Measurements from ENCODE around the gene CCER1. TPM values are rescaled to one million over a fixed set of nuclear protein-coding genes. Genes with fewer than 3 reads are reported as not detected.

CCER1 gene
- polyA plus RNA-seq, 2 of the 4 experiments (the other 2 are of a cell fraction) = not detected

DNA sequence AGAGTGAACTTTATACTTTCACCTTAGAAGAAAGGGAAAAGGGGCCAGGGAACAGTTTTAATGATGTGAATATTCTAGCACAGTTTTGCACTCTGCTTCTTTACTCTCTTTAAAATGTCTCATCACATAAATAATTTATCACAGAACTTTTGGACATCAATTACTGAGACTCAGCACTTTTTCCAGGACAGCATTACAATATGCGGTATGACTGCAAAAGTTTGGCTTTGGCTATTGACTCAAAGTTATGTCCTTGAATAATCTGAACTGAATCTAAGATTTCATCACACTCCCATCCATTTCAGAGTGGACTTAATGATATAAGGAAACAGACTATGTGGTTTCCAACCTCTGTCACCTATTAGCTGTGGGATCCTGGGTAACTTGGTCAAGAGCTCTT, 11.7 kb downstream of the CCER1 start:
- POLR2A ChIA-PET = no interaction called here
- FAIRE-seq = no peak

GRCh38 chr12:90940872-90941499, 14.0 kb downstream of the CCER1 start:
- H3K27ac ChIP-seq = no peak overlapping the region
- CTCF ChIA-PET = interaction anchor here (0.6 to 2.2 kb wide), 12 partner anchors 12 to 1450 kb away, joined by 3 to 21 read pairs (median 3); no protein-coding TSS in a partner anchor
- ATAC-seq (peak; percentile 89 to 93), FAIRE-seq (peak; percentile 43), DNase-seq (ENCODE audit: low read depth in 1 of 2, low spot score in 1 of 2) (peak; percentile 54 to 76)
- H3K4me3 ChIP-seq = no peak overlapping the region
- POLR2A ChIA-PET = no interaction called here
- 0 out of 3 replicates have a peak overlapping the region, but pooled peaks have one; percentile 32 for H3K4me2 ChIP-seq
- WGBS (ENCODE audit: missing lambda C conversion rate) = 15% methylated on average over 3 of the region's 3 CpGs
- H3K4me1 ChIP-seq = no peaks in the 10 kb centered on the region
- peak; percentile 88 for TF ChIP-seq CTCF (IDR thresholded peaks at IDR 0.05)
- peak in 1 of 2 experiments; percentile 74; a peak in 2 of 4 replicates for TF ChIP-seq CEBPB (IDR thresholded peaks at IDR 0.05)
- peak; percentile 60 for TF ChIP-seq SMC3 (IDR thresholded peaks at IDR 0.05)
- no peak for TF ChIP-seq BHLHE40 (IDR thresholded peaks at IDR 0.05; ENCODE audit: low read depth, low read length)
- no peak for TF ChIP-seq EHF (CRISPR knock-in tag; IDR thresholded peaks at IDR 0.05)
- peak; percentile 80 for TF ChIP-seq RAD21 (conservative IDR thresholded peaks at IDR 0.05 in 1 of 2, IDR thresholded peaks at IDR 0.05 in 1 of 2)
- no peaks in the 10 kb centered on the region for H3K9me3 ChIP-seq

More for the DNA sequence above, 11.7 kb downstream of the CCER1 start:
- H3K4me2 ChIP-seq = no peak overlapping the region
- no peaks in the 10 kb centered on the region for H3K4me1 ChIP-seq
- H3K27ac ChIP-seq = no peak overlapping the region
- H3K4me3 ChIP-seq = no peak overlapping the region
- ATAC-seq = no peak
- peak; percentile 69 for TF ChIP-seq MAFK (IDR thresholded peaks at IDR 0.05; ENCODE audit: partially characterized antibody)
- TF ChIP-seq POLR2AphosphoS2 (conservative IDR thresholded peaks at IDR 0.05; ENCODE audit: low read length) = no peak
- no peaks in the 10 kb centered on the region for H3K9me3 ChIP-seq
- no peak for DNase-seq (ENCODE audit: low read depth in 1 of 2, low spot score in 1 of 2)
- WGBS (ENCODE audit: missing lambda C conversion rate) = 86% methylated on average over 1 of the region's 1 CpG
- CTCF ChIA-PET = interaction anchor here (1.1 to 3.2 kb wide), 5 partner anchors 11 to 1472 kb away, joined by 3 to 11 read pairs (median 4); partner anchors contain the start of gene CCER1

DNA sequence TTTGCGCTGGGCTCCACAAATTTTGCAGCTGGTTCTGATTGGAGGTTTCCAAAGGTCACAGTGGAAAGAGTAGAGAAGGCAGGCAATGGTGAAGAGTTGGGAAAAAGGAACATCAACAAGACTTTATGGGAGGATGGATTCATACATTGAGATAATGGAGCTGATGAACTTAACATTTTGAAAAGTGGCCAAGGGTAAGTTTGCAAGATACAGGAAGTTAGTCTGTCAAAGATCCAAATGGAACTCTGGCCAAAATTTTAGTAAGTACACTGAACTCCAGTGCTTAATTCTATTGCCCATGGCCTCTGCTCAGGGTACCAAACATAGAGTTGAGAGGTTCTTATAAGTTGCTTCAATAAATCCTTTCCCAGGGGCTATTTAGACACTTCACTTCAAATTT, 15.6 kb downstream of the CCER1 start:
- WGBS (ENCODE audit: missing lambda C conversion rate) = 93% methylated on average over 1 of the region's 1 CpG
- ATAC-seq = no peak
- ChIA-PET CTCF (interaction anchor here (0.7 to 2.2 kb wide), 2 partner anchors 20 to 32 kb away, joined by 3 to 6 read pairs; no protein-coding TSS in a partner anchor), POLR2A (no interaction called here)
- TF ChIP-seq MYC (IDR thresholded peaks at IDR 0.05; ENCODE audit: borderline replicate concordance, low read length) (no peak), RCOR1 (IDR thresholded peaks at IDR 0.05; ENCODE audit: low read depth, low read length) (no peak), ZSCAN20 (CRISPR knock-in tag; IDR thresholded peaks at IDR 0.05) (no peak)
- Histone ChIP-seq H3K4me2 (no peak overlapping the region), H3K4me3 (no peak overlapping the region), H3K4me1 (no peaks in the 10 kb centered on the region), H3K9me3 (no peaks in the 10 kb centered on the region), H3K27ac (no peak overlapping the region)
- no peak for FAIRE-seq
- DNase-seq (ENCODE audit: low read depth in 1 of 2, low spot score in 1 of 2) = no peak

- no peak overlapping the region for H3K4me2 ChIP-seq
- WGBS (ENCODE audit: missing lambda C conversion rate) = 46% methylated on average over 6 of the region's 6 CpGs
- H3K27ac ChIP-seq = no peak overlapping the region
- ChIA-PET POLR2A (no interaction called here), CTCF (interaction anchor here (0.6 kb wide), 1 partner anchor 1468 kb away, joined by 3 read pairs; no protein-coding TSS in a partner anchor)
- H3K4me3 ChIP-seq = no peak overlapping the region
- H3K4me1 ChIP-seq = no peaks in the 10 kb centered on the region
- DNase-seq (ENCODE audit: low read depth in 1 of 2, low spot score in 1 of 2) = peak in 1 of 2 experiments; percentile 23
- FAIRE-seq = no peak
- no peaks in the 10 kb centered on the region for H3K9me3 ChIP-seq
- ATAC-seq = no peak; a peak in 1 of 6 replicates
- TF ChIP-seq CTCF (IDR thresholded peaks at IDR 0.05) (no peak), CHD2 (IDR thresholded peaks at IDR 0.05; ENCODE audit: low read length, partially characterized antibody) (no peak), REST (IDR thresholded peaks at IDR 0.05) (no peak), USF2 (IDR thresholded peaks at IDR 0.05) (no peak), FOXS1 (CRISPR knock-in tag; IDR thresholded peaks at IDR 0.05) (no peak), RAD21 (conservative IDR thresholded peaks at IDR 0.05 in 1 of 2, IDR thresholded peaks at IDR 0.05 in 1 of 2) (no peak), RARB (CRISPR knock-in tag; IDR thresholded peaks at IDR 0.05) (no peak), RCOR1 (IDR thresholded peaks at IDR 0.05; ENCODE audit: low read depth, low read length) (no peak), CHD4 (IDR thresholded peaks at IDR 0.05; ENCODE audit: borderline replicate concordance) (no peak), ATOH8 (CRISPR knock-in tag; IDR thresholded peaks at IDR 0.05; ENCODE audit: low read depth) (no peak)
These were observed 16.5 kb downstream of the CCER1 start for GRCh38 chr12:90938451-90938850.
